Middle frontal gyrus (tissue), 1 donor: ENCODE results near the gene MRTFA.

ENCODE experiments used
- DNase-seq: peaks from one replicate; pipeline ENCODE4 v3.0.0-alpha.2; 2015; ENCODE audit warnings: low spot score; ENCODE audit errors: extremely low spot score

Gene MRTFA

GRCh38 chr22:40432157-40432556 is 204.4 kb downstream of the MRTFA start:
- no peak for DNase-seq

GRCh38 chr22:40430991-40431390 is 205.5 kb downstream of the MRTFA start:
- no peak for DNase-seq

DNA sequence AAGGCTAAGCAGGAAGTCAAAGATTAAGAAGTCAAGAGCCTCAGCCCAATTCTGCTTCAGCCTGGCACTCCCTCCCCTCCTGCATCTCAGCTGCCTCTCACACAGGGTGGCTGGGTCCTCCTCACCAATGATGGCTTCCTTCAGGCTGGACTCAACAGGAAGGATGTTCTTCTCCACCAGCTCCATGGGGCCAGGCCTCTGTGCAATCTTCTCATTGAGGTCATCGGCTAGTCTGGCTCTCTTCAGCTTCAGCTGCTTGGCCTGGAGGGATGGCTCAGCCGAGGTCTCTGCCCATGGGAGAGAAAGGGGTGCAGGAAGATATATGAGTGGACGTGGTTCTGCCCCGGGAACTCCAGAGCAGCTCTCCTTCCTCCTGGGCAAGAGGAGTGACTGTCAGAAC is 207.0 kb downstream of the MRTFA start:
- DNase-seq, result no peak

GRCh38 chr22:40428796-40429195 is 207.7 kb downstream of the MRTFA start:
- DNase-seq, result no peak

GRCh38 chr22:40426594-40427333 is 209.8 kb downstream of the MRTFA start:
- peak; percentile 66 for DNase-seq

DNA sequence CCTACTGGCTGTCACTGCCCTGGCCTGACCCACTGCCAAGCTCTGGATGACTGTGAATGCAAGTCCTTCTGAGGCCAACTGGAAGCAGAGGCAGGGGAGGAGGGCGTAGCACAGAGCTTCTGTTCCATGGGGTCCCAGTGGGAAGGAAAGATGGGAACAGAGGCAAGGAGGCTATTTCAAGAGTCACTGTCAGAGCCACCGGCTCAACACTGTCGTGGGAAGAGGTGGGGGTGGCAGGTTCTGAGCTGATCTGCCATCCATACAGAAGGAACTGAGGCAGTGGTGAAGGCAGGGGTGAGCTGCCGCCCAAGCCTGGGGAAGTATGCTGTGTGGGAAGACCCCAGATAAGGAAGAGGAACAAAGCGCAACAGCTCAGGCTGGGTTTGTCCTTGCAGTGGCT is 211.4 kb downstream of the MRTFA start:
- no peak for DNase-seq

DNA sequence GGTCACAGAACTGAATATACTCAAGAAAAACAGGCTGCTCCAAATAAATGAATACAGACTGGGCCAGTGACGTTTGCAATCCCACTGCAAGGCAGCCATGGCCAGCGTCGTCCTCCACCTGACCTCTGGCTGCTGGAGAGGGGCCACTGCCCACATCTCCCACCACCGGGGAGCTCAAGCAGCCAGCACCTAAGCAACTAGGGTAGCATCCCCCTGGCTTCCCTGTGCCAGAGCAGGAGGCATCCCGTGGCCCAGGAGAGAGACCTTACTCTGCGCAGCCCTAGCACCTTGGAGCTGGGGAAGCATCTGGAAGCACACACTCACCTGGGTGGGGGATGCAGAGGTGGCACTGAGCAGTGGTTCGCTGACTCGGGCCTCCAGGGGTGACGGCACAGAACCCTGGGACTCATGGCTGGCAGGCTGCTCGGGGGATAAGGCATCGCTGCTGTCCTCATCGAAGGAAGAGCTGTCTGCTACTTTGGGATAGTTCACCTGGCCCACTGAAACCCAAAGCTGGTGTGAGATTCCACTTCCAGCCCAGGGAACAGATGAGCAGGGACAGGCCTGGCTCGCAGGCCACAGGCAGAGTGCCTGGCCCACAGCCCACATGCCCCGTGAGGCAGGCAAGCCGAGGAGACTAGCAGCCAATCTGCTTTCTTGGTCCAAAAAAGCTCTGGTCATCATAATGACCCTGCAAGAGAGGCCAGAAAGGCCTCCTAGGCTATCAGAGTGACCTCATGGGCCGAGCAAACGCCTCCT is 212.5 kb downstream of the MRTFA start:
- no peak for DNase-seq

DNA sequence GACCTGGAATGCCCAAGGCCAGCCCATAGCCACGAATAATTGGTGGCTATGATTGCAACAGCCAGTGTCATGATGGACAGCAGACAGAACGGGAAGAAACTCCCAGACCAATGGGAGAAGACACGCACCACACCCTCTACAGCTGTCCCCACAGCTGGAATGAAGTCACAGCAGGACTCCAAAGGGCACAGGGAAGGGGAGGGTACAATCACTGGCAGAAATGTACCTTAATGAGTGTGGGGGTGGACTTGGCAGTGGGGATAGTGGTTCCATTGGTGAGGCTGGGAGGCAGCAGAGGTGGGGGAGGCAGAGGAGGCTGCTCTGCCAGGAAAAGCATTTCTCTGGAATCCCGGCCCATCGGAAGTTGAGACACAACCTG is 213.2 kb downstream of the MRTFA start:
- no peak for DNase-seq

GRCh38 chr22:40422558-40423309 is 213.8 kb downstream of the MRTFA start:
- no peak for DNase-seq

DNA sequence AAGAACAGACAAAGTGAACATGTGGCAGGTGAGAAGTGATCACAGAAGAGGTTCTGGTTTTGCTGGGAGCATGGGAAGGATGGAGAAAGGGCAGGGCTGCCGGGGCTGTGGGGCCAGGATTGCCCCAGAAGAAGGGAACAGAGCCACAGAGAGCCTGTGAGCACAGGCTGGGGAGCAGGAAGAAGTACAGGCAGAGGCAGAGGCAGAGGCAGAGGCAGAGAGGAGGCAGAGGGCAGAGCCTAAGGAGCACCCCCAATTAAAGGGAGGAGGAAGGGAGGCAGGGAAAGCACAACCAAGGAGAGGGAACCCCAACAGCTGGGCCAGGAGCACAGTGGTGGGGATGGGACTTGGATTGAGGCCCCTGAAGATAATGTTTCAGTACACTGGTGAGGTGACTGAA is 214.6 kb downstream of the MRTFA start:
- DNase-seq, result no peak

GRCh38 chr22:40421082-40421350 is 215.5 kb downstream of the MRTFA start:
- DNase-seq, result no peak

DNA sequence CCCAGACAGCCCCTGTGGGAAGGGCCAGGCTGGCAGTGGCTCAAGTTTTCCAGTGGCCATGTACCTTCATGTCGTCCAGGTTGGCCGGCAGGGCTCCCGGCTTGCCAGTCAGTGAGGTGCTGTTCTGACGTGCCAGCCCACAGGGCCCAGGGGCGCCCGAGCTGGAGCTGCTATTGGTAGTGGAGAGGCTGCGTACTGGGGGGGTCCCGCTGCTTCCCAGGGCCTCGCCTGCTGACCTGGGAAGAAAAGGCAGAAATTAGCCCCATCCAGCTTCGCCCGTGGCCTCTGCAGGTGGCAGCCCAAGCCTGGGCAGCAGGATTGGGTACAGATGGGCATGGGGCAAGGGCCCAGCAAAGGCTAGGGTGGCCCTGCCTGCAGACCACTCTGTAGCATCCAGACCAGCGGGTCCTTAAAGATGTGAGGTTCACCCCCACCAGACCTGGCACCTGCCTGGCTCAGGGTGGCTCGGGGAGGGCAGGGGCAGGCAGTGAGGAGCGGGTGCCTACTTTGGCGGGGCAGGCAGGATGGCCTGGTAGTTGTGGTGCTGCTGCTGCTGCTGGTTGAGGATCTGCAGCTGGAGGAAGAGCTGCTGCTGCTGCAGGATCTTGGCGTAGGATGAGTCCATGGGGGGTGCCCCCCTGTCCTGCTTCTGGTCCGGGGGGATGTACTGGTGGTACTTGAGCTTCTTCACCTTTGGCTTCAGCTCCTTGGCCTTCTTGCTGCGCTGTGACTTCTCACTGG is 216.0 kb downstream of the MRTFA start:
- no peak for DNase-seq

- DNase-seq, result no peak
Measured at GRCh38 chr22:40419718-40420117, 216.8 kb downstream of the MRTFA start.

- no peak for DNase-seq
Measured at GRCh38 chr22:40418366-40419201, 217.9 kb downstream of the MRTFA start.

DNA sequence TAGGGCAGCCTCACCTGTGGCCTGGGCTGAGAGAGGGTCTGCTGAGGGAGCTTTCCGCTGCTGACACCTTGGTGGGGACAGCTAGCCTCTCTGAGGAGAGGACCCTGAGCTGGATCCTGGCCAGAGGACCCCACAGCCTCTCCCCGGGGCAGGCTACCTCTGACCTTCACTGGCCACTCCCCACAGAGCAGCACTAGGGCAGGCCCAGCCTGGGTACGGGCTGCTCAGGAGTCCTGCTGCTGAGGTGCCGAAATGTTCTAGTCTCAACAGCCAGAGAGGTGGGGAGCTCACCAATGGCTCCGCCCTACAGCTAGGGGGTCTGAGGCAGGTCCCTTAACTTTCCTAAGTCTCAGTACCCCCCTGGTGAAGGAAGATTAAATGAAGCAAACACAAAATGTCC is 218.6 kb downstream of the MRTFA start:
- no peak for DNase-seq

- no peak for DNase-seq
Measured at GRCh38 chr22:40417041-40417440, 219.5 kb downstream of the MRTFA start.

DNA sequence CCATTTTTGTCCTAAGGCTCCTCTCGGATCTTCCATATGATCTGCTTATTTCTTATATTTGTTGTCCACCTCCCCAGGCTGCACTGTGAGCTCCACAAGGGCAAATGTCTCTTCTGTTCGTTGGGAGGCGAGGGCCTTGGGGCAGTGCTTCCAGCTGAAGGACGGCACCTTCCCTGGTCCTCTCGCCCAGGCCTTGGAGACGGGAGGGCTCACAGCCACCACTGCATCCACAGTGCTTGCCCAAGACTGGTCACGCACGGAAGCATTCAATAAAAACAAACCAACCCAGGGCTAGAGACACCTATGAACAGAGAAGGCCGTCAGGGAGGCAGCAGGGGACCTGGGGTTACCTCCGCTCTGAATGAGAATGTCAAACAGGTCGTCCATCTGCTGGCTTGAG is 219.9 kb downstream of the MRTFA start:
- no peak for DNase-seq

DNA sequence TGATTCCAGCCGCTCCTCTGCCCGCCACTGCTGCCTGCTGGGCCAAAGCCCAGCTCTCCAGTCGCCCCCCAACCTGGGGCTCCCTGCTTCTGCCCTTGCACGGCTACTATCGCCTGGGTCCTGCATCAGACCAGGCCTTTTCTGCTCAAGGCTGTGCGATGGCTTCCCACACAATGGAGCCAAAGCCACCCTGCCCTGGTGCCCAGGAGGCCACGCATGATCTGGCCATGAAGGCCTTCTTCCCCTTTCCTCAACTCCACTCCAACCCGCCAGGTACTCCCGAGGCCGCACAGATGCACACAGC is 220.3 kb downstream of the MRTFA start:
- no peak for DNase-seq

DNA sequence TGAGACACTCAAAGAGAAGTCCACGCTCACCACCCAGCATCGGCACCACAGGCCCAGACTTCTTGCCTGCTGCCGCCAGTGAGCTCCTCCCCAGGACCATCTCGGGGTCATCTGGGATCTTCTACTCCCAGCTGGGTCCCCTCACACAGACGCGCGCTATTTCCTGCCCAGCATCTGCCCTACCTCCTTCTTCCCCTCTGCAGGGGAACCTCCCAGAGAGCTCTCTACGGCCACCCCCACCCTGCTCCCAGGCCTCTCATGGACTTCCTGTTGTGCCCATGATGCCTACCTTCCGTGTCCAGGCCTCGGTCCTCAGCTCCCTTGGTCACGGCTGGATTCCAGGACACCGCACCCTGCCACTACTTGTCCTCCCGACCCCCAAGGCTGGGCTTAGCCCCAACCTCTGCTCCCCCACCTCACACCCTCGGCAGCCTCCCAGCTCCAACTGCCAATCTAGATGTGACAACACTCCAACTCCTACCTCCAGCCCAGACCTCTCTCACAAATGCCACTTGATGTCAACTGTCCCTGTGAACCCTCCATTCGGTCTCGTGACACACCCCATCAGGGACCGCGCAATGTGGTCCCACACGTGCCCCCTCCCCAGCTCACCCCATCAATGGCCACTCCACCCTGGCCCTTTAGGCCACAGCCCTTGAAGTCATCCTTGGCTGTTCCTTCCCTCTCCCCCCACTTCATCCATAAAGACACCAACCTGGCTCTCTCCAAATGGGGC is 220.8 kb downstream of the MRTFA start:
- DNase-seq, result no peak

DNA sequence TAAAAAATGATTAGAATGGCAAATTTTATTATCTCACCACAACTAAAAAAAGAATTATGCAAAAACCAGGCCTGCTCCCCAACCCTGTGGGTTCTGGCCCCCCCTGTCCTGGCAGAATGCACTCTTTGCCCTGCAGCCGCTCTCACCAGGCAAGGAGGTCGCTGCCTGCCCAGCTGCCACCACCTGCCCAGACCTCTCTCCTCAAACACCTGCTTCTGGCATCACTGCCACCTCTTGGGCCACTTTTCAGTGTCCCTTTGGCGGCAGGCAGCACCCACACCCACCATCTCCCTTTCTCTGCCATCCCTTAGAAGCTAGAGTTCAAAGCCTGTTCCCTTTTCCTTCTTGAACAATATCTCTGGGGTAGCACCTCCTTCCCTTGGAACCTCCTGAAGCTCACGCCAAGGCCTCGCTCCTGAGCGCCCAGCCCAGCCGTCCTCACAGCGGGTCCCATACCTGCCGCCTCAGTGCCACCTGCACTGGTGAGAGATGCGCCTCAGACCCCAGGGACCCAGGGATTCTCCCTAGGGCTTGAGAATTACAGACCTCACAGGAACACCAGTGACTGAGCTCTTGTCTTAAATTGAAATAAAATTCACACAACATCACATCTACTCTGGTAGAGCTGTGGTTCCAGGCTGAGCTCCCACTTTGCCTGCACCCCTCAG is 221.5 kb downstream of the MRTFA start:
- no peak for DNase-seq
